ENCODE measurements around the gene DAW1.

The DAW1 gene

DNA sequence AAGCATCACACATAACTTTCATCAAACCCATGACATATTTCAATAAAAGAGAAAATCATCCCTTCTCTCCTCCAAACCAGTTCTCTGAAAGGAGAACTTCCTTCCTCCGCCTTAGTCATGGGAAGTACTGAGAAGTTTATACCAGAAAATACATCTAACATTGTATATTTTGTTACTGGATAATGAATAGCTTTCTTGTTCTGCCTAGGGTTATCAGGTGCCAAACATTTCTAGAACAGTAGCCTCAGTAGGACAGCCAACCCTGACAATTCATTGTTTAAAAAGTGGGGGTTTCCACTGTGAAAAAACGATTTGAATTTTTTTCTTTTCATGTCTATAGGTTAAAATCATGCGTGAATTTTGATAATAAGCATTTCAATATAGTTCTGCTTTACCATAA, 16.0 kb upstream of the DAW1 start:
- Mint-ChIP-seq H3K9me3 (no peaks in the 10 kb centered on the region), H3K27me3 (ENCODE audit: low read depth) (peaks cover 4% of the 10 kb centered on the region), H3K36me3 (ENCODE audit: low read depth) (no peaks in the 10 kb centered on the region), H3K27ac (peak overlapping the region in 1 of 3 experiments; percentile 22), H3K4me3 (no peak overlapping the region), H3K4me1 (peaks cover 22% of the 10 kb centered on the region)
- TF ChIP-seq CTCF (IDR thresholded peaks at IDR 0.05; ENCODE audit: unreplicated experiment in 3 of 3), result no peak

GRCh38 chr2:227856697-227857096, 14.7 kb upstream of the DAW1 start:
- no peak for TF ChIP-seq CTCF (IDR thresholded peaks at IDR 0.05; ENCODE audit: unreplicated experiment in 3 of 3)

GRCh38 chr2:227860221-227860641, 11.2 kb upstream of the DAW1 start:
- Mint-ChIP-seq H3K27ac (peak overlapping the region in 2 of 3 experiments; percentile 56 to 60), H3K36me3 (ENCODE audit: low read depth) (no peaks in the 10 kb centered on the region), H3K4me1 (peaks cover 32% of the 10 kb centered on the region), H3K4me3 (no peak overlapping the region), H3K27me3 (ENCODE audit: low read depth) (peaks cover 4% of the 10 kb centered on the region), H3K9me3 (no peaks in the 10 kb centered on the region)
- no peak for TF ChIP-seq CTCF (IDR thresholded peaks at IDR 0.05; ENCODE audit: unreplicated experiment in 3 of 3)

More at GRCh38 chr2:227856697-227857096, 14.7 kb upstream of the DAW1 start:
- H3K9me3 Mint-ChIP-seq, result no peaks in the 10 kb centered on the region
- H3K4me1 Mint-ChIP-seq, result peaks cover 30% of the 10 kb centered on the region
- no peaks in the 10 kb centered on the region for H3K27me3 Mint-ChIP-seq (ENCODE audit: low read depth)
- no peak overlapping the region for H3K4me3 Mint-ChIP-seq
- no peak overlapping the region for H3K27ac Mint-ChIP-seq
- H3K36me3 Mint-ChIP-seq (ENCODE audit: low read depth), result no peaks in the 10 kb centered on the region

- Mint-ChIP-seq H3K36me3 (ENCODE audit: low read depth) (no peaks in the 10 kb centered on the region), H3K27ac (peak overlapping the region in 1 of 3 experiments; percentile 56), H3K27me3 (ENCODE audit: low read depth) (peaks cover 4% of the 10 kb centered on the region), H3K9me3 (no peaks in the 10 kb centered on the region), H3K4me1 (peaks cover 26% of the 10 kb centered on the region), H3K4me3 (no peak overlapping the region)
- no peak for TF ChIP-seq CTCF (IDR thresholded peaks at IDR 0.05; ENCODE audit: unreplicated experiment in 3 of 3)
Observed at GRCh38 chr2:227861011-227861410, 10.4 kb upstream of the DAW1 start.

DNA sequence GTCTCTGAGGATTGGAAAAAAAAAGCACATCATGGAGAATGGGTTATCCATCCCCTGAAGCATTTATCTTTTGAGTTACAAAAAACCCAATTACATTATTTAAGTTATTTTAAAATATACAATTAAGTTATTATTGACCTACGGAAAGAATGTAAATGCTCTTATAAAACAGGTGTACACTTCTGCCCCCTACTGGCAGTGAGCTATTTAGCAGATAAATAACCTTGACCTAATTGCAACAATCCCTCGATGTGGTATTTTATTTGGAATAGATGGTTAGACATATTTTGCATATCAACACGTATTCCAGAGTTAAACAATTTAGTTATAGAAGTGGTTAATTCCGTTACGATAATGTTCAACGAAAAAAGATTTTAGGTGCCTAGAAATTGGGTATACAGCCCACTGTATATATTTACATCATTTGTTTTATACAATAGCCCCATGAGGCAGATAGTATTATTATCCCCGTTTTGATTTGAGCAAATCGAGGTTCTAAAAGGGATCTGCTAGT, 9.1 kb upstream of the DAW1 start:
- H3K27me3 Mint-ChIP-seq (ENCODE audit: low read depth), result peaks cover 4% of the 10 kb centered on the region
- H3K27ac Mint-ChIP-seq, result no peak overlapping the region
- H3K4me1 Mint-ChIP-seq, result peaks cover 25% of the 10 kb centered on the region
- TF ChIP-seq CTCF (IDR thresholded peaks at IDR 0.05; ENCODE audit: unreplicated experiment in 3 of 3), result peak; percentile 49 to 75 (median 51)
- H3K4me3 Mint-ChIP-seq, result no peak overlapping the region
- H3K36me3 Mint-ChIP-seq (ENCODE audit: low read depth), result no peaks in the 10 kb centered on the region
- no peaks in the 10 kb centered on the region for H3K9me3 Mint-ChIP-seq
